Esophagus muscularis mucosa (tissue), 4 donors: ENCODE results near the gene ARHGEF40. TPM values are rescaled to one million over a fixed set of nuclear protein-coding genes. Genes with fewer than 3 reads are reported as not detected.
A peak's percentile ranks its signal among the peaks of the same experiment; 100 is the strongest.

Experiments
- DNase-seq: peaks from one replicate; pipeline ENCODE4 v3.0.0-alpha.2; 2017; ENCODE audit errors: extremely low spot score
- H3K27ac ChIP-seq, 4 donors: fragments of 200-600 bp; sonication (generic); replicated peaks in 1 of 4; 1 replicate in 3 of 4; 2 replicates in 1 of 4; pipeline ENCODE4 v1.5.1; 2016 to 2019; ENCODE audit warnings: mild to moderate bottlenecking in 1 of 4
- H3K27me3 ChIP-seq, 4 donors: fragments of 200-600 bp; sonication (generic); one replicate each; pipeline versions ENCODE4 v1.5.1 to v1.6.0; 2016 to 2019
- H3K36me3 ChIP-seq, 4 donors: fragments of 200-600 bp; sonication (generic); one replicate each; pipeline ENCODE4 v1.5.1; 2016 to 2019
- H3K4me1 ChIP-seq, 4 donors: fragments of 200-600 bp; sonication (generic); one replicate each; pipeline ENCODE4 v1.5.1; 2016 to 2019
- H3K4me3 ChIP-seq, 4 donors: fragments of 200-600 bp; sonication (generic); 1 replicate in 2 of 4; 2 replicates in 2 of 4; pipeline ENCODE4 v1.5.1; 2016 to 2019; ENCODE audit warnings: mild to moderate bottlenecking in 4 of 4, moderate library complexity in 1 of 4
- H3K9me3 ChIP-seq, 4 donors: fragments of 200-600 bp; sonication (generic); 1 replicate in 3 of 4; 2 replicates in 1 of 4; pipeline ENCODE4 v1.5.1; 2016 to 2019
- EP300 ChIP-seq: sonication (generic); formaldehyde crosslinking; IDR thresholded peaks from one replicate; pipeline ENCODE4 v1.6.1; 2017; ENCODE audit warnings: antibody characterized with exemption
- POLR2A ChIP-seq: fragments of 450-650 bp; IDR thresholded peaks from one replicate; pipeline ENCODE4 v1.6.1; 2017; ENCODE audit warnings: antibody characterized with exemption, moderate library complexity, mild to moderate bottlenecking, low read depth
- POLR2AphosphoS5 ChIP-seq, 2 donors: sonication (generic); formaldehyde crosslinking; IDR thresholded peaks; one replicate each; pipeline ENCODE4 v1.6.1; 2017; ENCODE audit warnings: antibody characterized with exemption in 2 of 2
- WGBS: methylation state at CpG from one replicate; pipeline ENCODE4 v1.1.5; 2018; 5-methylcytosine and 5-hydroxymethylcytosine counted together
- intact Hi-C: fragments of 100-400 bp; cut with DNase I; formaldehyde crosslinking; loops from one replicate; pipeline ENCODE4 v1.15.1; 2023
- total RNA-seq, 4 donors: library from RNA; depleted of rRNA; stranded (reverse); fragments of >200 nt; gene quantifications; one replicate each; pipeline versions ENCODE4 v1.1.0 to v1.2.1, GENCODE V29; 2016
- TF ChIP-seq, protein P1 (sequence below), 3 experiments: fragments of 200-600 bp in 2 of 3; fragments of 450-650 bp in 1 of 3; sonication (generic) in 2 of 3; IDR thresholded peaks; one replicate each; pipeline ENCODE4 v1.5.1; 2017 to 2019; ENCODE audit warnings: antibody characterized with exemption in 3 of 3, mild to moderate bottlenecking in 2 of 3, moderate library complexity in 1 of 3

ARHGEF40 gene
- total RNA-seq, 4 donors from 2014 or later, result 19.4 to 47.3 (median 27.0) TPM

GRCh38 chr14:21086908-21087293 is 16.8 kb downstream of the ARHGEF40 start:
- no peak overlapping the region for H3K4me3 ChIP-seq
- H3K9me3 ChIP-seq, result no peaks in the 10 kb centered on the region
- peaks cover 40 to 97% (median 79%) of the 10 kb centered on the region in 4 donors for H3K36me3 ChIP-seq
- intact Hi-C loops, result no loop called here
- WGBS, result 85% methylated on average over 4 of the region's 4 CpGs
- no peaks in the 10 kb centered on the region for H3K27me3 ChIP-seq
- H3K27ac ChIP-seq, result peak overlapping the region in 3 of 4 donors; percentile 3 to 51 (median 34)
- H3K4me1 ChIP-seq, result peaks cover 9 to 31% (median 27%) of the 10 kb centered on the region in 4 donors
- no peak for DNase-seq
- TF ChIP-seq POLR2A (no peak), EP300 (no peak), POLR2AphosphoS5 (IDR thresholded peaks at IDR 0.05) (no peak)
- TF ChIP-seq, protein P1, sequence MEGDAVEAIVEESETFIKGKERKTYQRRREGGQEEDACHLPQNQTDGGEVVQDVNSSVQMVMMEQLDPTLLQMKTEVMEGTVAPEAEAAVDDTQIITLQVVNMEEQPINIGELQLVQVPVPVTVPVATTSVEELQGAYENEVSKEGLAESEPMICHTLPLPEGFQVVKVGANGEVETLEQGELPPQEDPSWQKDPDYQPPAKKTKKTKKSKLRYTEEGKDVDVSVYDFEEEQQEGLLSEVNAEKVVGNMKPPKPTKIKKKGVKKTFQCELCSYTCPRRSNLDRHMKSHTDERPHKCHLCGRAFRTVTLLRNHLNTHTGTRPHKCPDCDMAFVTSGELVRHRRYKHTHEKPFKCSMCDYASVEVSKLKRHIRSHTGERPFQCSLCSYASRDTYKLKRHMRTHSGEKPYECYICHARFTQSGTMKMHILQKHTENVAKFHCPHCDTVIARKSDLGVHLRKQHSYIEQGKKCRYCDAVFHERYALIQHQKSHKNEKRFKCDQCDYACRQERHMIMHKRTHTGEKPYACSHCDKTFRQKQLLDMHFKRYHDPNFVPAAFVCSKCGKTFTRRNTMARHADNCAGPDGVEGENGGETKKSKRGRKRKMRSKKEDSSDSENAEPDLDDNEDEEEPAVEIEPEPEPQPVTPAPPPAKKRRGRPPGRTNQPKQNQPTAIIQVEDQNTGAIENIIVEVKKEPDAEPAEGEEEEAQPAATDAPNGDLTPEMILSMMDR (IDR thresholded peaks at IDR 0.05), result no peak

DNA sequence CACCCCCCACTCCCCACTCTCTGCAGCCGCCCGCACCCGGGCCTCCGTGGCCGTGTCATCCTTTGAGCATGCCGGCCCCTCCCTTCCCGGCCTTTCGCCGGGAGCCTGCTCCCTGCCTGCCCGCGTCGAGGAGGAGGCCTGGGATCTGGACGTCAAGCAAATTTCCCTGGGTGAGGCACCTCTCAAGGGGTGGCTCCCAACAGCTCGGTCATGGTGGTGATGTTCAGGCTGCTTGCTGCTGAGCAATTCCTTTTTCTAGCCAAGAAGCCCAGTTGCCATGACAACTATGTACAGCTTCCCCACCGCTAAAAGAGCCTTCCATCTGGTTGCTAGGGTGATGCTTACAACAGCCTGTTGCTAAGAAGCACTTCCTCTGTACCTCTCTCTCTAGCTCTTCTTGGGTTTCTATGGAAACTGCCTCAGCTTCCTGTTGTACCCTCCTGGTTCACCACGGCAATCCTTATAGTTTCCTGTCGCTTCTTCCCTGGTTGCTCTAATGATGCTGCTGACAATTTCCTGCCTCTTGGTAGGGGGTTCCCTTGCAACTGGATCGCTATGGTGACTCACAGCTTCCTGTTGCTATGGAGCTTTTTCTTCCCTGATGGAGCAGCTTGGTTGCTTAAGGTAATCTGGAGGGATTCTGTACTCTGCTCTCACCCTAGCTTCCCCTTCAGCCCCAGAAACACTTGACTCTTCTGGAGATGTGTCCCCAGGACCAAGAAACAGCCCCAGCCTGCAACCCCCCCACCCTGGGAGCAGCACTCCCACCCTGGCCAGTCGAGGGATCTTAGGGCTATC is 17.4 kb downstream of the ARHGEF40 start:
- no peaks in the 10 kb centered on the region for H3K27me3 ChIP-seq
- TF ChIP-seq EP300 (no peak), POLR2AphosphoS5 (IDR thresholded peaks at IDR 0.05) (peak in 1 of 2 donors; percentile 36), POLR2A (no peak)
- 21% methylated on average over 16 of the region's 19 CpGs for WGBS
- no peak overlapping the region for H3K4me3 ChIP-seq
- no peak for DNase-seq
- H3K36me3 ChIP-seq, result peaks cover 37 to 97% (median 77%) of the 10 kb centered on the region in 4 donors
- intact Hi-C loops, result no loop called here
- no peaks in the 10 kb centered on the region for H3K9me3 ChIP-seq
- peak overlapping the region in 3 of 4 donors; percentile 3 to 51 (median 34) for H3K27ac ChIP-seq
- peaks cover 9 to 37% (median 33%) of the 10 kb centered on the region in 4 donors for H3K4me1 ChIP-seq

- peak overlapping the region in 2 of 4 donors; percentile 12 to 18 for H3K27ac ChIP-seq
- no peak for DNase-seq
- TF ChIP-seq EP300 (no peak), POLR2AphosphoS5 (IDR thresholded peaks at IDR 0.05) (no peak), POLR2A (no peak)
- TF ChIP-seq, protein P1 (IDR thresholded peaks at IDR 0.05), result no peak
- H3K4me1 ChIP-seq, result peaks cover 9 to 44% (median 42%) of the 10 kb centered on the region in 4 donors
- no peaks in the 10 kb centered on the region for H3K9me3 ChIP-seq
- intact Hi-C loops, result no loop called here
- no peaks in the 10 kb centered on the region for H3K27me3 ChIP-seq
- WGBS, result 66% methylated on average over 4 of the region's 4 CpGs
- H3K4me3 ChIP-seq, result no peak overlapping the region
- peaks cover 33 to 95% (median 75%) of the 10 kb centered on the region in 4 donors for H3K36me3 ChIP-seq
Measured at GRCh38 chr14:21088687-21089086, 18.6 kb downstream of the ARHGEF40 start.

DNA sequence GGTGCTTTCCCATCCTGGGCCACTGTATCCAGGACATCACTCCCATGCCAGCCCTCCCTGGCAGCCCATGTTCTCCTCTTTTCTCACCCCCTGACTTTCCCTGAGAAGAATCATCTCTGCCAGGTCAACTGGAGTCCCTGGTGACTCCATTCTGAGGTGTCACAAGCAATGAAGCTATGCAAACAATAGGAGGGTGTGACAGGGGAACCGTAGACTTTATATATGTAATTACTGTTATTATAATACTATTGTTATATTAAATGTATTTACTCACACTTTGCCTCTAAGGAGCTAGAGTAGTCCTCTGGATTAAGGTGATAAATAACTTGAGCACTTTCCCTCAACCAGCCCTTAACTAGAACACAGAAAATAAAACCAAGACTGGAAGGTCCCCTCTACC is 19.2 kb downstream of the ARHGEF40 start:
- intact Hi-C loops, result no loop called here
- 55% methylated on average over 1 of the region's 1 CpG for WGBS
- Histone ChIP-seq H3K27ac (peak overlapping the region in 2 of 4 donors; percentile 18 to 43), H3K4me1 (peaks cover 9 to 50% (median 47%) of the 10 kb centered on the region in 4 donors), H3K27me3 (no peaks in the 10 kb centered on the region), H3K9me3 (no peaks in the 10 kb centered on the region), H3K4me3 (no peak overlapping the region), H3K36me3 (peaks cover 33 to 89% (median 69%) of the 10 kb centered on the region in 4 donors)
- TF ChIP-seq POLR2AphosphoS5 (IDR thresholded peaks at IDR 0.05) (no peak), POLR2A (no peak), EP300 (no peak)
- TF ChIP-seq, protein P1 (IDR thresholded peaks at IDR 0.05), result no peak
- no peak for DNase-seq

DNA sequence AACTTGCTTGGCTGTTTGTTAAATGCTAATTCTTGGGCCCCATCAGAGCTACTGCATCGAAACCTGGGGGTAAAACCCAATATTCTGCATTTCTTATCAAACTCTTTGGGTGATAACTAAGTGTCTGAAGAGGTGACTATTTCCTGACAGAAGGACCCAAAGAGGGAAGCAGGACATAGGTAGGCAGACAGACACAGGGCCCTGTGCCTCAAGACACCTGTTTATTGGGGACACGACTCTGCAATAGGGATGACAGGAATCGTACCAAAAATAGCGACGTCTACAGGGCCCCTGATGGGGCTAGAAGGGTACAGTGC is 19.7 kb downstream of the ARHGEF40 start:
- Histone ChIP-seq H3K9me3 (no peaks in the 10 kb centered on the region), H3K36me3 (peaks cover 33 to 83% (median 63%) of the 10 kb centered on the region in 4 donors), H3K27ac (peak overlapping the region; percentile 4 to 43 (median 22)), H3K4me3 (no peak overlapping the region), H3K4me1 (peaks cover 9 to 56% (median 49%) of the 10 kb centered on the region in 4 donors), H3K27me3 (no peaks in the 10 kb centered on the region)
- intact Hi-C loops, result loop anchor here (5.0 to 10.0 kb wide), 2 partner anchors 73 to 175 kb away; partner anchors contain the start of gene HNRNPC
- TF ChIP-seq POLR2AphosphoS5 (IDR thresholded peaks at IDR 0.05) (no peak), POLR2A (no peak), EP300 (no peak)
- TF ChIP-seq, protein P1 (IDR thresholded peaks at IDR 0.05), result no peak
- DNase-seq, result no peak
- WGBS, result 42% methylated on average over 5 of the region's 5 CpGs
